ENCODE results near the gene KCNK4.
A peak's percentile ranks its signal among the peaks of the same experiment; 100 is the strongest.
"Not testable (repeated sequence)": the region's sequence is repeated elsewhere in the genome, so short reads cannot be mapped to it uniquely, and the experiment has no call there.

Gene KCNK4

DNA sequence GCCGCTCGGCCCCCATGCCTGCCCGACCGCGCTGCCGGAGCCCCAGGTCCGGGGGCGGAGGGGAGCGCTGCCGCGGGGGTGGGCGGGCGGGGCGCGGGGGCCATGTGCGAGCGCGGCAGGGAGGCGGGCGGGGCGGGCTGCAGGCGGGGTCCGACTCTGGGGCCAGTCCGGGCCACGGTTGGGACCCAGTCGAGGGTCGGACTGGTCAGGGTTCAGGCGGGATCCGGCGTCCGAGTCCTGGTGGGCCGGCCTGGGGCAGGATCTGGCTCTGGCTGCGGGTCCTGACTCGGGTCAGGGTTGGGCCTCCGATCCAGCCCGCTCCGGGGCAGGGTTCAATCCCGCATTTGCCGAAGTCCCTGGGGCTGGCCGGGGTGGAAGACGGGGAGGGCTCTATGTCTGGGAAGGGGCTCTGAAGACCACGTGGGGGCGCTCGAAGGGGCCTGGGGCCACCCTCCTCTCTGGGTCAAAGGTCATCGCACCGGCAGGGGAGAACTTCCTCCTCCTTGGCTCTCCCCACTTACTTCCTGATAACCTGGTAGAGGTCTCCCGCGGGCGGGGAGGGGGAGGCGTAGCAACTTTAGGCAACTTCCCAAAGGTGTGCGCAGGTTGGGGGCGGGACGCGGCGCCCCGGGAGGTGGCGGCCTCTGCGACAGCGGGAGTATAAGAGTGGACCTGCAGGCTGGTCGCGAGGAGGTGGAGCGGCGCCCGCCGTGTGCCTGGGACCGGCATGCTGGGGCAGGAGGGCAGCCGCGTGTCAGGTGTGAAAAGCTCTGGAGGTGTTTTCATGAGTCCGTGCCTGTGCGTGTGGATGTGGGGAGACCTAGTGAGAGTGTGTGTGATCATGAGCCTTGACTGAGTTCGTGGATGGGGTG is 14.8 kb downstream of the KCNK4 start:
- DNase-seq: peak in 46 of 58 donors; percentile 16 to 75 (median 58)

DNA sequence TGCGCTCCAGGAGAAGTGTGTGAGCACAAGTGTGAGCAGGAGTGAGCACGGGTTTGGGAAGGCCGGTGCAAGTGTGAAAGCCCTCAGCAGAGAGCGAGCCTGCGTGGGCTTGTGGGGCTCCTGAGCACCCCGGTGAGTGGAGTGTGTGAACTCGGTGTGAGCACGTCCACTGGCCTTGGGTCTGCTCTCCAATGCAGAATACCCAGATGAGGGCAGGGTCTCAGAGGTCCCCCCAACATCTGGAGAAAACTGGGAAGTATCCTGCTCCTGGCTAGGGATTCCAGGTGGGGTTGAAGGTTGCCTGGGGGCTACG is 15.4 kb downstream of the KCNK4 start:
- no peak for DNase-seq

DNA sequence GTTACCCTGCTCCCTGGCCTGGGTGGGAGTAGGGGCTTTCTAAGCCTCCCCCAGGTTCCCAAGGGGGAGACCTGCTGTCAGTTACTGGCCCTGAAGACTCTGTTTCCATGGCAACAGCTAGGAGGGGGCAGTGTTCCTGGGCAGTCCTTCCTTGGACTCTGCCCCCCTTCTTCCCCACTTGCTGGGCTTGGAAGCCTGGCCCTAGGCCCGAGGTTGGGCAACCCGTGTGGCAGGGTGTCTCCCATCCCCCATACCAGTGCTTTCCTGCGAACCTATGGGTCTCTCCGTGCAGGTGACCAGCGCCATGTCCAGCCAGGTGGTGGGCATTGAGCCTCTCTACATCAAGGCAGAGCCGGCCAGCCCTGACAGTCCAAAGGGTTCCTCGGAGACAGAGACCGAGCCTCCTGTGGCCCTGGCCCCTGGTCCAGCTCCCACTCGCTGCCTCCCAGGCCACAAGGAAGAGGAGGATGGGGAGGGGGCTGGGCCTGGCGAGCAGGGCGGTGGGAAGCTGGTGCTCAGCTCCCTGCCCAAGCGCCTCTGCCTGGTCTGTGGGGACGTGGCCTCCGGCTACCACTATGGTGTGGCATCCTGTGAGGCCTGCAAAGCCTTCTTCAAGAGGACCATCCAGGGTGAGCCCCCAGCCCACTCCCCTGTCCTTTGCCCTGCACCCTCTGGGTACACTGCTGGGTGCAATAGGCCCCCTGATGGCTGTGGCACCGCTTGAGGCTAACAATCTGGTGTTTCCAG is 15.9 kb downstream of the KCNK4 start:
- peak in 7 of 58 donors; percentile 21 to 46 (median 28) for DNase-seq

DNA sequence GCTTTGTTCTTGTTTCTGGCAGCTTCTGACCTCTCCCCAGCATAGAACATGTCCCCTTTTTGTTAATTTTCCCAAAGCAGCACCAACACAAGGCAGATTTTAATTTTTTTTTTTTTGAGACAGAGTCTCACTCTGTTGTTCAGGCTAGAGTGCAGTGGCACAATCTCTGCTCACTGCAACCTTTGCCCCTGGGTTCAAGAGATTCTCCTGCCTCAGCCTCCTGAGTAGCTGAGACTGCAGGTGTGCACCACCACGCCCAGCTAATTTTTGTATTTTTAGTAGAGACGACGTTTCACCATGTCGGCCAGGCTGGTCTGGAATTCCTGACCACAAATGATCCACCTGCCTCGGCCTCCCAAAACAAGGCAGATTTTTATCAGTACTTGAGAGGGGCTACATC is 16.7 kb downstream of the KCNK4 start:
- DNase-seq: not testable (repeated sequence)

DNA sequence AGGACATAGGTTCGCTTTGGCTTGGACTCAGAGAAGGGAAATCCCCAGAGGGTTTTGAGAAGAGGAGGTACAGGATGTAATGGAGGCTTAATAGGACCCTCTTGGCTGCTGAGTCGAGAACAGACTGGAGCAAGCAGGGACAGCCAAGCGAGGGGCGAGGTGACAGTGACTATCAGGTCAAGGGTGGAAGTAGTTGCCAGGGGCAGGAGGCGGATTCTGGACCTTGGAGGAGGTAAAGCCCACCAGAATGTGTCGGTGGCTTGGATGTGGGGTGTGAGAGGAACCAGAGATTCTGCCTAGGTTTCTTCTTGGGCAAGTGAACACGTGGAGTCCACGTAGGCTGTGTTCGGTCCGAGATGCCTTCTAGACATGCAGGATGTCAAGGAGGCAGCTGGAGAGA is 21.8 kb downstream of the KCNK4 start:
- DNase-seq: no peak

DNA sequence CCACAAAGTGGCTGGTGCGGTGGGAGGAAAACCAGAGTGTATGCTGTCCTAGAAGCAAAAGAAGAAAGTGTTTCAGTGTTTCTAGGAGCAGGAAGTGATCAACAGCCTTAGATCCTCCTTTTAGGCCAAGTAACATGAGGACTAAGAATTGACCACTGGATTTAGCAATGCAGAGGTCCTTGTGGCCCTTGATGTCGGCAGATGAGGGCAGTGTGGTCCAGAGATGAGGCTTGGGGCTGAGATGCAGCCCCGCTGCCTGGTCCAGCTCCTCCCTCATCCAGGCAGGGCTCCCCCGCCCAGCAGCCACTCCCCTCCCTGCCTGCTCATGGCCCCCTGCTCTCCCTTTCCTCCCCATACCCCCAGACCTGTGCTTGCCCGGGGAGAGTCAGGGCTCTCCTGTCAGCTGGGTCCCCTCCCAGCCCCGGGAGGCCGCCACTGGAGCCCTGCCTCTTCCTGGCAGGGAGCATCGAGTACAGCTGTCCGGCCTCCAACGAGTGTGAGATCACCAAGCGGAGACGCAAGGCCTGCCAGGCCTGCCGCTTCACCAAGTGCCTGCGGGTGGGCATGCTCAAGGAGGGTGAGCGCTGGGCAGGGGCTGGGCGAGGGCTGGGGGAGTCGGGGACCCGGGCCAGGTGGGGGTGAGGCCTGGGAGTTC is 22.5 kb downstream of the KCNK4 start:
- DNase-seq: peak in 11 of 58 donors; percentile 7 to 47 (median 37)

DNA sequence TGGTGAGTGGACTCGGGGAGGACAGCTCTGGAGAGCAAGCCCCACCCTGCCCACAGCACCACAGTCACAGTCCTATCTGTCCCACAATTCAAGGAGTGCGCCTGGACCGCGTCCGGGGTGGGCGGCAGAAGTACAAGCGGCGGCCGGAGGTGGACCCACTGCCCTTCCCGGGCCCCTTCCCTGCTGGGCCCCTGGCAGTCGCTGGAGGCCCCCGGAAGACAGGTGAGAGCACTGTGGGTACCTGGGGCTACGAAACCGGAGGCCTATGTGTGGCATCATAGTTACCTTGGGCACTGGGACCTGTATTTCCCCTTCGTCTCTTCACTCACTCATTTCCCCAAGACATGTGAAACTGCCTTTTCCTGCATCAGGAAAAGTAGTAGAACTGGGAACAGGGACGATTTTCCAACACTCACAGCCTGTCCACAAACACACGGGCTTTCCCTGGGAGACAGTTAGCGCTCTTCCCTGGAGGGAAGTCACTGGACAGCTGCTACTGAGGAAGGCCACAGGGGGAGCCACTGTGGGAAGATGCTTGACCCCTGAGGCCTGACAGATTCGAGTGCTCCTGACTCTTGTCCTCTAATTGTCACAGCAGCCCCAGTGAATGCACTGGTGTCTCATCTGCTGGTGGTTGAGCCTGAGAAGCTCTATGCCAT is 23.2 kb downstream of the KCNK4 start:
- DNase-seq: no peak

DNA sequence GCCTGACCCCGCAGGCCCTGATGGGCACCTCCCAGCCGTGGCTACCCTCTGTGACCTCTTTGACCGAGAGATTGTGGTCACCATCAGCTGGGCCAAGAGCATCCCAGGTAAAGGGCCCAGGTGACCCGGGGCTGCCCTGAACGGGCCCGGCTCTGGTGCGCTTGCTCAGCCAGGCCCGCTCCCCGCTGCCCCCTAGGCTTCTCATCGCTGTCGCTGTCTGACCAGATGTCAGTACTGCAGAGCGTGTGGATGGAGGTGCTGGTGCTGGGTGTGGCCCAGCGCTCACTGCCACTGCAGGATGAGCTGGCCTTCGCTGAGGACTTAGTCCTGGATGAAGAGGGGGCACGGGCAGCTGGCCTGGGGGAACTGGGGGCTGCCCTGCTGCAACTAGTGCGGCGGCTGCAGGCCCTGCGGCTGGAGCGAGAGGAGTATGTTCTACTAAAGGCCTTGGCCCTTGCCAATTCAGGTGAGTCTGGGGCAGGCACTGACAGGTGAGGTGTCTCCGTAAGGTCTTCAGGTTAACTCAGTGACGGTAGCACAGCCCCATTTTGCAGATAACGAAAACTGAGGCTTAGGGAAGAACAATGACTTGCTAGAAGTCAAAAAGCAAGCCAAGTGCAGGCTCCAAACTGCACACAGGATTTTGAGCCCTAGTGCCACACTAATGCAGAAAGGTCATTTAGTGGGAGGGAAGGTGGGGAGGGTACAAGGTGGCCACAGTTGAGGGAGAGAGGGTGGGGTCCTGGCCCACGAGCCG is 23.9 kb downstream of the KCNK4 start:
- DNase-seq: no peak

DNA sequence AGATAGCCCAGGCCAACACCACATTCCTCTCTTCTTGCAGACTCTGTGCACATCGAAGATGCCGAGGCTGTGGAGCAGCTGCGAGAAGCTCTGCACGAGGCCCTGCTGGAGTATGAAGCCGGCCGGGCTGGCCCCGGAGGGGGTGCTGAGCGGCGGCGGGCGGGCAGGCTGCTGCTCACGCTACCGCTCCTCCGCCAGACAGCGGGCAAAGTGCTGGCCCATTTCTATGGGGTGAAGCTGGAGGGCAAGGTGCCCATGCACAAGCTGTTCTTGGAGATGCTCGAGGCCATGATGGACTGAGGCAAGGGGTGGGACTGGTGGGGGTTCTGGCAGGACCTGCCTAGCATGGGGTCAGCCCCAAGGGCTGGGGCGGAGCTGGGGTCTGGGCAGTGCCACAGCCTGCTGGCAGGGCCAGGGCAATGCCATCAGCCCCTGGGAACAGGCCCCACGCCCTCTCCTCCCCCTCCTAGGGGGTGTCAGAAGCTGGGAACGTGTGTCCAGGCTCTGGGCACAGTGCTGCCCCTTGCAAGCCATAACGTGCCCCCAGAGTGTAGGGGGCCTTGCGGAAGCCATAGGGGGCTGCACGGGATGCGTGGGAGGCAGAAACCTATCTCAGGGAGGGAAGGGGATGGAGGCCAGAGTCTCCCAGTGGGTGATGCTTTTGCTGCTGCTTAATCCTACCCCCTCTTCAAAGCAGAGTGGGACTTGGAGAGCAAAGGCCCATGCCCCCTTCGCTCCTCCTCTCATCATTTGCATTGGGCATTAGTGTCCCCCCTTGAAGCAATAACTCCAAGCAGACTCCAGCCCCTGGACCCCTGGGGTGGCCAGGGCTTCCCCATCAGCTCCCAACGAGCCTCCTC is 24.8 kb downstream of the KCNK4 start:
- not testable (repeated sequence) for DNase-seq

DNA sequence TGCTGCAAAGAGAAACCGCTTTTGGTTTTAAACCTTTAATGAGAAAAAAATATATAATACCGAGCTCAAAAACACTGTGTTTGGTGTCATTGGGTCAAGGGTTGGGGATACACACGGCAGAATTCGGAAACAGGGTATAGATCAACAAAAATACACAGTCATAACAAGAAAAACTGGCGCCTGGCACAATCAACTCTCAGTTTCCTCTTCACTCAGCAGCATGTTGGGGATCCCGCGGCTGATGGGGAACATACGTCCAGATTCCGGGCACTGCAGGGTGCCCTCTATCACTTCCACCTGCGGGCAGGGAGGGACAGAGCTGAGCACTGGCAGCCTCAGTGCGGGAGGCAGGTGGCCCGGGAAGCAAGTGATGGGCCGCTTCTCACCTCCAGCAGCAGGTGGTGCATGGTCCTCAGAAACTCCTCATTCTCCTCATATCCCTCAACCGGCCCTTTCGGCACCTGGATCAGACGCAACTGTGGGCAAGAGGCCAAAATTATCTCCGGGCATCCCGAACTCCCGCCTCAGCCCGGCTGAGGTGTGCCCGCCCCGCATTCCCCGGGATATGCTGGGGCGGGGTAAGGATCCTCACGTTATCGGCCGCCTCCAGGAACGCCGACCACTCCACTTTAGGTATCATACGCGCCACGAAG is 25.7 kb downstream of the KCNK4 start:
- DNase-seq: peak in 1 of 58 donors; percentile 67

DNA sequence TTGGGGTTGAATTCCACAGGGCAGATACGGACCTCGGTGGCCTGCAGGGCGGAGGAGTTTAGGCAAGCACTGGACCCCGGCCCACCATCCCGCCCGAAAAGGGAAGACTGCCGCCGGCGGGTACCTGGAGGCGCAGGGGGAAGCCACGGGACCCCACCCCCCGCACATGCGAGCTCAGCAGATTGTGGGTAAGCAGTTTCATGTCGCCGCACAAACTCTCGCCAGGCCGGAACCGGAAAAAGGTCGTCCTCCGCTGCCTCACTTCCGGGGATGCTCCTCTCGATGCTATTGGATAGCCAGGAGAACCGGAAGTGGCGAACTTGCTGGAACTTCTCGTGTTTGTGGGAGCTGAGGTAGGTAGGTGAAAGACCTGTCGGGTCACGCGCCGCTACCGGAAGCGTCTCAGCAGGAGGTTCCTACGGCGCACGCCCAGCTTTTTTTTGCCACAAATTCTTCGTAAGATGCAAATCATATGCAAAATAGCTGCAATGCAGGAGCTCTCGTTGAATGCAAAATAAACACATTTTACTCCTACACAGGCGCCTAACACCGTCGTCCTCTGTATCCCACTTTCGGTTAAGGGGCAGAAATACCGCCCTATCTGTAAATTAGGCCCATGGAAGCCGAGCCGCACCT is 26.3 kb downstream of the KCNK4 start, which contains the start of gene TRMT112:
Gene TRMT112, minus strand, starts transcription at position 235 of the 636 bp plus-strand sequence. Its CDS starts 33 bp downstream, at position 202.
- DNase-seq: peak; percentile 77 to 98 (median 95)

DNA sequence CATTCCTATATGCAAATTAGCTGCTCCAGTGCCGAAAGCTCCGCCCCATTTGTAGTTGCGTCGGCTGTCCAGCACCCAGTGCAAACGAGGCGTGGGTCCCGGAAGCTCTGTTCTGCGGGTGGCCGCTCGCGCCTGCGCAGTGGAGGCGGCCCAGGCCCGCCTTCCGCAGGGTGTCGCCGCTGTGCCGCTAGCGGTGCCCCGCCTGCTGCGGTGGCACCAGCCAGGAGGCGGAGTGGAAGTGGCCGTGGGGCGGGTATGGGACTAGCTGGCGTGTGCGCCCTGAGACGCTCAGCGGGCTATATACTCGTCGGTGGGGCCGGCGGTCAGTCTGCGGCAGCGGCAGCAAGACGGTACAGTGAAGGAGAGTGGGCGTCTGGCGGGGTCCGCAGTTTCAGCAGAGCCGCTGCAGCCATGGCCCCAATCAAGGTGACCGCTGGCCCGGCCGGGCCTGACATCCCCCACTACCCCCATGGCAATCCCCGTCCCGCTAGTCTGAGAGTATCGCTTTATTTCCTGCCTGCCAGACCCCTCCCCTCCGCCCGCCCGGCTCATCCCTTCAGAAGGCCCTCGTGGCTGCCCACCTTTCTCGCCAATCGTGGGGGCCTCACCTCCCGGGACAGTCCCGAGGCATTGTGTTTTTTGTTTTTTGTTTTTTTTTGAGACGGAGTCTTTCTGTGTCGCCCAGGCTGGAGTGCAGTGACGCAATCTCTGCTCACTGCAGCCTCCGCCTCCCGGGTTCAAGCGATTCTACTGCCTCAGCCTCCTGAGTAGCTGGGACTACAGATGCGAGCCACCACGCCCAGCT is 27.1 kb downstream of the KCNK4 start, which contains the start of gene PRDX5:
Gene PRDX5, plus strand, starts transcription at position 161 of the 805 bp plus-strand sequence. Its CDS starts 95 bp downstream, at position 256.
- peak; percentile 82 to 98 (median 95) for DNase-seq

DNA sequence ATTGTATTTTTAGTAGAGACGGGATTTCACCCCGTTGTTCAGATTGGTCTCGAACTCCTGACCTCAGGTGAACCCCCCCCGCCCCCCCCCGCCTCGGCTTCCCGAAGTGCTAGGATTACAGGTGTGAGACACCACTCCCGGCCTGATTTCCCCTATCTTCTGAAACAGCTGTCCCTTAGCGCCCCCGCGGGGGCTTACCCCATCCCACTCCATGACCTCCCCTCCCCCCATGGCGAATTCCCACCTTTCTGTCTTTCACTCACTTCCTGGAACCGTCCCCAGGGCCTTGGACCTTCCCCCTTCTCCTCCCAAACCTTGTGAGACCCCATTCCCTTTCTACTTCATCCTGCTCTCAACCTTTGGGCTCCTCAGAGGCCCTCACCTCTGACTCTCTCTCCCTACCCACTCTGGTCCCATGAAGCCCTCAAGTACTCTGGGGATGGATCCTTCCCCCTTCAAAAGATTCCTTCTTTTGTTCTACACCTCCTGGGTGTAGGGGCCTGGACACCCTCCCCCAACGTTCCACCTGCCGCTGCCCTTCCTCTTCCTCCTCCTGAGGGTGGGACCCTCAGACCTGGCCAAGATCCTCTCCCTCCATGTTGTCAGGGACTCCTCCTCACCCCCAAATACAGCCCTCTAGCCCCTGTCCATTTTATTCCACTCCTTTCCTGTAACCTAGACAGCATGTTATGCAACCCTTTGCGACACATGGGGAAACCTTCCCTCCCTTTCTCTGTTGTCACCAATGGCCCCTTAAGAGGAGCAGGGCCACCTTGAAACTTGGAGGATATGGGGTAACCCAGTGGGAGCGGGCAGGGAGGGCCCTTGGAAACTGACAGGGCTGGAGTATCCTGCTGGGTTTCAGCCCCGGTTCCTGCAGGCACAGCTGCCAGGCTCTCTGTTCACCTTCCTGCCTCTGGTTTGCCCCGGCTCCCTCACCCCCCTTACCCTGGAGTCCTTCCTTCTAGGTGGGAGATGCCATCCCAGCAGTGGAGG is 28.0 kb downstream of the KCNK4 start:
- DNase-seq: no peak

DNA sequence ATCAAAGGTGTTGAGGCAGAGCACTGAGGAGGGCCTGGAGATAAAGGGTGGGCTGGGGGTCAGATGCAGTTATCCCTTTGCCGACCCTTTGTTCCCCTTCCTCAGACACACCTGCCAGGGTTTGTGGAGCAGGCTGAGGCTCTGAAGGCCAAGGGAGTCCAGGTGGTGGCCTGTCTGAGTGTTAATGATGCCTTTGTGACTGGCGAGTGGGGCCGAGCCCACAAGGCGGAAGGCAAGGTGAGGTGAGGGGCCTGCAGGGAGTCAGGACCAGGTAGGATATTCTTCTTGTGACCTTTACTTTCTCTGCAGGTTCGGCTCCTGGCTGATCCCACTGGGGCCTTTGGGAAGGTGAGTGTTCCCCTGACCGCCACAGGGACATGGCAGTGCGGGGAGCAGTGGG is 29.5 kb downstream of the KCNK4 start:
- no peak for DNase-seq

DNA sequence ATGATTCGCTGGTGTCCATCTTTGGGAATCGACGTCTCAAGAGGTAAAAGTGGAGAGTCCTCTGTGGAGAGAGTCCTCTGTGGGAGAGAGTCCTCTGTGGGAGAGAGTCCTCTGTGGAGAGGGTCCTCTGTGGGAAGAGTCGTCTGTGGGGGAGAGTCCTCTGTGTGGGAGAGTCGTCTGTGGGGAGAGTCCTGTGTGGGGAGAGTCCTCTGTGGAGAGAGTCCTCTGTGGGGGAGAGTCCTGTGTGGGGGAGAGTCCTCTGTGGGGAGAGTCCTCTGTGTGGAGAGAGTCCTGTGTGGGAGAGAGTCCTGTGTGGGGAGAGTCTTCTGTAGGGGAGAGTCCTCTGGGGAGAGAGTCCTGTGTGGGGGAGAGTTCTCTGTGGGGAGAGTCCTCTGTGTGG is 29.9 kb downstream of the KCNK4 start:
- no peak for DNase-seq

DNA sequence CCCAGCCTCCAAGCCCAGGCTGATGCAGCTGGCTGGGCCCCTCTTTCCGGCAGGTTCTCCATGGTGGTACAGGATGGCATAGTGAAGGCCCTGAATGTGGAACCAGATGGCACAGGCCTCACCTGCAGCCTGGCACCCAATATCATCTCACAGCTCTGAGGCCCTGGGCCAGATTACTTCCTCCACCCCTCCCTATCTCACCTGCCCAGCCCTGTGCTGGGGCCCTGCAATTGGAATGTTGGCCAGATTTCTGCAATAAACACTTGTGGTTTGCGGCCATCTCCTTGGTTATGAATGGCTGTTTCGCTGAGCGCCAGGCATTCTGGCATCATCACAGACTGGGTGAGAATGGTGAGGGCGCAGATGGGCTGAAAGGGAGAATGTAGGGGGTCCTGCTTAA is 30.4 kb downstream of the KCNK4 start:
- DNase-seq: no peak
